IMR-90 (cell line): ENCODE results near the gene PTGDS. TPM values are rescaled to one million over a fixed set of nuclear protein-coding genes. Genes with fewer than 3 reads are reported as not detected.

ENCODE experiments used
- ATAC-seq: fragments of 200-7000 bp; cut with Tn5 transposase; 2 replicates; pipeline ENCODE4 v1.9.1; 2020; ENCODE audit warnings: low read depth, mild to moderate bottlenecking, moderate library complexity
- BruUV-seq: library from RNA; stranded (reverse); fragments of 400-500 nt; replicated peaks from 2 replicates; lab custom pipeline; 2021; lab: Mats Ljungman, UMichigan
- CTCF ChIA-PET: fragments of 300-600 bp; formaldehyde crosslinking; extraction: SDS; loops from one replicate; lab custom pipeline; 2021; ENCODE audit warnings: antibody characterized with exemption; lab: Yijun Ruan, JAX
- POLR2A ChIA-PET: fragments of 300-600 bp; sonication (Branson Sonifier 250); formaldehyde crosslinking; loops from one replicate; lab custom pipeline; 2022; ENCODE audit warnings: antibody characterized with exemption; ENCODE audit not compliant: unreplicated experiment; lab: Charles Lee
- DNase-seq: peaks from one replicate; pipeline ENCODE4 v3.0.0; 2013
- H2AFZ ChIP-seq: replicated peaks from 2 replicates; pipeline ENCODE3; 2013; ENCODE audit warnings: low read length, mild to moderate bottlenecking; ENCODE audit not compliant: poor library complexity
- H2AK5ac ChIP-seq: 2 replicates; pipeline ENCODE4 v1.6.1; 2013; ENCODE audit warnings: low read depth, low read length, inconsistent platforms
- H2AK9ac ChIP-seq: replicated peaks from 2 replicates; pipeline ENCODE3; 2013; ENCODE audit warnings: mild to moderate bottlenecking, low read depth, low read length, moderate library complexity; ENCODE audit not compliant: poor library complexity
- H2BK120ac ChIP-seq: 2 replicates; pipeline ENCODE4 v1.6.1; 2013; ENCODE audit warnings: low read depth, low read length, inconsistent platforms
- H2BK15ac ChIP-seq: 3 replicates; pipeline ENCODE4 v1.6.1; 2013; ENCODE audit warnings: low read depth, low read length, inconsistent platforms
- H2BK20ac ChIP-seq: 2 replicates; pipeline ENCODE4 v1.6.1; 2013; ENCODE audit warnings: low read depth, mild to moderate bottlenecking, inconsistent platforms, low read length, moderate library complexity
- H2BK5ac ChIP-seq: 2 replicates; pipeline ENCODE4 v1.6.1; 2013; ENCODE audit warnings: mild to moderate bottlenecking, low read depth, low read length, inconsistent platforms; ENCODE audit not compliant: poor library complexity, severe bottlenecking
- H3K14ac ChIP-seq: replicated peaks from 2 replicates; pipeline ENCODE4 v1.6.1; 2013; ENCODE audit warnings: low read depth, low read length, inconsistent platforms
- H3K18ac ChIP-seq: 2 replicates; pipeline ENCODE4 v1.6.1; 2013; ENCODE audit warnings: low read depth, low read length, control low read depth
- H3K23ac ChIP-seq: 2 replicates; pipeline ENCODE4 v1.6.1; 2013; ENCODE audit warnings: low read depth, low read length, inconsistent platforms
- H3K27ac ChIP-seq: 2 replicates; pipeline ENCODE4 v1.5.1; 2013; ENCODE audit warnings: mild to moderate bottlenecking, control low read depth, low read length; ENCODE audit not compliant: insufficient read depth
- H3K27me3 ChIP-seq: 2 replicates; pipeline ENCODE4 v1.6.1; 2013; ENCODE audit warnings: low read length; ENCODE audit not compliant: control insufficient read depth, insufficient read depth
- H3K36me3 ChIP-seq: 2 replicates; pipeline ENCODE4 v1.6.1; 2013; ENCODE audit warnings: low read length, mixed read lengths; ENCODE audit not compliant: control insufficient read depth, insufficient read depth
- H3K4ac ChIP-seq: 2 replicates; pipeline ENCODE4 v1.6.1; 2013; ENCODE audit warnings: low read depth, low read length, inconsistent platforms
- H3K4me1 ChIP-seq: 2 replicates; pipeline ENCODE4 v1.6.1; 2013; ENCODE audit warnings: low read length, mixed read lengths; ENCODE audit not compliant: control insufficient read depth, insufficient read depth
- H3K4me2 ChIP-seq: 2 replicates; pipeline ENCODE4 v1.6.1; 2013; ENCODE audit warnings: low read depth, mild to moderate bottlenecking, control low read depth, low read length, moderate library complexity
- H3K4me3 ChIP-seq: 2 replicates; pipeline ENCODE4 v1.5.1; 2013; ENCODE audit warnings: low read depth, mild to moderate bottlenecking, control low read depth, low read length, moderate library complexity; ENCODE audit not compliant: insufficient read depth
- H3K56ac ChIP-seq: 2 replicates; pipeline ENCODE4 v1.6.1; 2013; ENCODE audit warnings: low read length, inconsistent platforms; ENCODE audit not compliant: insufficient read depth; ENCODE audit errors: extremely low read depth
- H3K79me1 ChIP-seq, 2 experiments: 2 replicates each; pipeline ENCODE4 v1.6.1; 2013; ENCODE audit warnings: low read length in 2 of 2, inconsistent platforms in 1 of 2, low read depth in 1 of 2
- H3K9ac ChIP-seq: 2 replicates; pipeline ENCODE4 v1.6.1; 2013; ENCODE audit warnings: low read depth, low read length, control low read depth
- H3K9me1 ChIP-seq: 2 replicates; pipeline ENCODE4 v1.6.1; 2013; ENCODE audit warnings: low read length, inconsistent platforms; ENCODE audit not compliant: insufficient read depth
- H3K9me3 ChIP-seq: 2 replicates; pipeline ENCODE4 v1.6.1; 2013; ENCODE audit warnings: low read length; ENCODE audit not compliant: control insufficient read depth, insufficient read depth
- H4K20me1 ChIP-seq: 2 replicates; pipeline ENCODE4 v1.6.1; 2013; ENCODE audit warnings: low read length, inconsistent platforms; ENCODE audit not compliant: insufficient read depth
- H4K5ac ChIP-seq: 2 replicates; pipeline ENCODE4 v1.6.1; 2013; ENCODE audit warnings: mild to moderate bottlenecking, low read depth, low read length, control low read depth
- H4K8ac ChIP-seq, 2 experiments: 2 replicates each; pipeline ENCODE4 v1.6.1; 2013; ENCODE audit warnings: low read depth in 2 of 2, low read length in 2 of 2, control low read depth in 1 of 2, inconsistent platforms in 1 of 2
- H4K91ac ChIP-seq: 2 replicates; pipeline ENCODE4 v1.6.1; 2013; ENCODE audit warnings: low read depth, low read length, inconsistent platforms; ENCODE audit not compliant: insufficient read depth
- CEBPB ChIP-seq: IDR thresholded peaks from 2 replicates; pipeline ENCODE4 v1.6.1; 2012; ENCODE audit warnings: low read depth, low read length, improper control_type of control experiment
- FOS ChIP-seq: fragments of 150-350 bp; IDR thresholded peaks from 2 replicates; pipeline ENCODE4 v1.6.1; 2016; ENCODE audit warnings: low read depth, low read length
- RAD21 ChIP-seq: IDR thresholded peaks from 2 replicates; pipeline ENCODE4 v1.6.1; 2012; ENCODE audit warnings: low read length, improper control_type of control experiment
- SMC3 ChIP-seq: fragments of 150-350 bp; IDR thresholded peaks from 2 replicates; pipeline ENCODE4 v1.6.1; 2016; ENCODE audit warnings: low read depth, mild to moderate bottlenecking, antibody characterized with exemption, low read length, moderate library complexity
- USF2 ChIP-seq: fragments of 150-350 bp; IDR thresholded peaks from 2 replicates; pipeline ENCODE4 v1.6.1; 2017; ENCODE audit warnings: mild to moderate bottlenecking, antibody characterized with exemption, low read length, low read depth
- WGBS, 2 experiments: methylation state at CpG; one replicate each; pipeline versions ENCODE4 v1.1.5 to v1.1.7; 2013; ENCODE audit warnings: missing lambda C conversion rate in 2 of 2; ENCODE audit not compliant: insufficient read length in 1 of 2; ENCODE audit errors: extremely low coverage in 2 of 2; 5-methylcytosine and 5-hydroxymethylcytosine counted together
- dilution Hi-C: fragments of 300-500 bp; cut with HindIII; formaldehyde crosslinking; loops from one replicate; pipeline ENCODE4 v1.14.3; 2018; ENCODE audit warnings: low sequenced_read_pairs; ENCODE audit not compliant: unreplicated experiment
- in situ Hi-C: fragments of 300-500 bp; cut with MboI; formaldehyde crosslinking; loops from 3 replicates; pipeline ENCODE4 v1.14.3; 2019; ENCODE audit warnings: low sequenced_read_pairs, inconsistent platforms, mixed read lengths
- intact Hi-C: fragments of 100-400 bp; cut with micrococcal nuclease; formaldehyde crosslinking; loops from 2 replicates; pipeline ENCODE4 v1.10.0; 2022
- polyA plus RNA-seq, 3 experiments: library from polyadenylated mRNA; depleted of rRNA; stranded (reverse); fragments of >200 nt; gene quantifications; 2 replicates each; pipeline ENCODE4 v1.2.3, GENCODE V29; 2012; ENCODE audit warnings: low replicate concordance in 1 of 3
- total RNA-seq: library from RNA; depleted of rRNA; stranded (reverse); fragments of >200 nt; gene quantifications from 2 replicates; pipeline ENCODE4 v1.2.3, GENCODE V29; 2012
- TF ChIP-seq, protein P1 (sequence below): fragments of 150-350 bp; IDR thresholded peaks from 2 replicates; pipeline ENCODE4 v1.6.1; 2016; ENCODE audit warnings: low read depth, mild to moderate bottlenecking, low read length, moderate library complexity, borderline replicate concordance

Gene PTGDS
- total and polyA plus RNA-seq, 2 of the 4 experiments (the other 2 are of a cell fraction): 1.2 TPM; not detected in 1

DNA sequence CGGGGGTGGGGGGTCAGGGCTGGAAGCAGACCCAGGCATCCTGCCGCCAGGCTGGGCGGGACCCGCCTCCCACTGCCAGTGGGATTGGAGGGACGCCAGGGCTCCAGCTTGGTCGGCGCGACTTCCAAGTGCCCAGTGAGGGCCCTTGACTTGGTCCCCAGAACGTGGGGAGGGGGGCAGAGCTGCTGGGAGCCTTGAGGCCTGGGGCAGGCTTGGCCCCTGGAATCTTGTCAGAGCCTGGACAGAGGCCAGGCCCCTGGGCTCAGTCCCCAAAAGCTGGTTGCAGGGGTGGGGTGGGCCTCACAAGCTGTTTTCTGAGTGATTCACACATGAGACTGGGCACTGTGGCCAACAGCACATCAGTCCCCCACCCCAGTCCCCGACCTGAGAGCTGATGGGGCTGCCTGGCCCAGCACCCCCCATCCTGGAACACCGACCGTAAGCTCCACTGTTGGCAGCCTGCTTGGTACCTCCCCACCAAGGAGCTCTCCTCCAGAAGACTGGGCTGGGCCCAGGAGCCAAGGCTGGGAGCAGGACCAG, 18.5 kb downstream of the PTGDS start:
- Histone ChIP-seq H3K23ac (no peak overlapping the region), H2BK20ac (no peak overlapping the region), H3K36me3 (peaks cover 5% of the 10 kb centered on the region; the same call in 1 of the 2 replicates), H3K4ac (peak overlapping the region; percentile 47), H3K18ac (no peak overlapping the region), H3K14ac (peak overlapping the region; percentile 52; the same call in 1 of the 2 replicates), H2AK9ac (peak overlapping the region; percentile 18), H2BK120ac (peak overlapping the region; percentile 5; the same call in 1 of the 2 replicates), H4K8ac (peak overlapping the region in 1 of 2 experiments; percentile 60; a peak in 1 of 4 replicates), H4K20me1 (no peaks in the 10 kb centered on the region; the same call in 1 of the 2 replicates), H4K5ac (no peak overlapping the region), H3K4me1 (peaks cover 23% of the 10 kb centered on the region), H3K27me3 (no peaks in the 10 kb centered on the region; the same call in 1 of the 2 replicates), H2AFZ (peak overlapping the region; percentile 40), H3K9ac (no peak overlapping the region), H3K9me1 (peaks cover 8% of the 10 kb centered on the region), H4K91ac (0 out of 2 replicates have a peak overlapping the region, but pooled peaks have one; percentile 23), H2AK5ac (peak overlapping the region; percentile 70), H3K56ac (no peak overlapping the region), H3K27ac (no peak overlapping the region), H3K4me3 (no peak overlapping the region), H3K9me3 (no peaks in the 10 kb centered on the region), H3K79me1 (peaks cover 6 to 16% of the 10 kb centered on the region in 2 experiments; a peak in 3 of 4 replicates), H2BK15ac (no peak overlapping the region), H3K4me2 (no peak overlapping the region), H2BK5ac (no peak overlapping the region)
- dilution Hi-C loops (no loop called here), in situ Hi-C loops (no loop called here), intact Hi-C loops (no loop called here)
- no TSS peak for BruUV-seq
- ATAC-seq (no peak), DNase-seq (peak; percentile 6)
- ChIA-PET CTCF (interaction anchor here (0.7 kb wide), 1 partner anchor 34 kb away, joined by 3 read pairs; no protein-coding TSS in a partner anchor), POLR2A (no interaction called here)
- WGBS, 2 experiments: no CpG with 5 or more reads among the region's 12 CpGs
- TF ChIP-seq CEBPB (no peak), USF2 (no peak), FOS (no peak), SMC3 (no peak), RAD21 (no peak)
- TF ChIP-seq, protein P1, sequence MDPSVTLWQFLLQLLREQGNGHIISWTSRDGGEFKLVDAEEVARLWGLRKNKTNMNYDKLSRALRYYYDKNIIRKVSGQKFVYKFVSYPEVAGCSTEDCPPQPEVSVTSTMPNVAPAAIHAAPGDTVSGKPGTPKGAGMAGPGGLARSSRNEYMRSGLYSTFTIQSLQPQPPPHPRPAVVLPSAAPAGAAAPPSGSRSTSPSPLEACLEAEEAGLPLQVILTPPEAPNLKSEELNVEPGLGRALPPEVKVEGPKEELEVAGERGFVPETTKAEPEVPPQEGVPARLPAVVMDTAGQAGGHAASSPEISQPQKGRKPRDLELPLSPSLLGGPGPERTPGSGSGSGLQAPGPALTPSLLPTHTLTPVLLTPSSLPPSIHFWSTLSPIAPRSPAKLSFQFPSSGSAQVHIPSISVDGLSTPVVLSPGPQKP: no peak
